ENCODE data around the gene HCN3. TPM values are rescaled to one million over a fixed set of nuclear protein-coding genes. Genes with fewer than 3 reads are reported as not detected.

HCN3 gene
- total RNA-seq, 1 experiment from 2014 or later: 5.4 TPM

DNA sequence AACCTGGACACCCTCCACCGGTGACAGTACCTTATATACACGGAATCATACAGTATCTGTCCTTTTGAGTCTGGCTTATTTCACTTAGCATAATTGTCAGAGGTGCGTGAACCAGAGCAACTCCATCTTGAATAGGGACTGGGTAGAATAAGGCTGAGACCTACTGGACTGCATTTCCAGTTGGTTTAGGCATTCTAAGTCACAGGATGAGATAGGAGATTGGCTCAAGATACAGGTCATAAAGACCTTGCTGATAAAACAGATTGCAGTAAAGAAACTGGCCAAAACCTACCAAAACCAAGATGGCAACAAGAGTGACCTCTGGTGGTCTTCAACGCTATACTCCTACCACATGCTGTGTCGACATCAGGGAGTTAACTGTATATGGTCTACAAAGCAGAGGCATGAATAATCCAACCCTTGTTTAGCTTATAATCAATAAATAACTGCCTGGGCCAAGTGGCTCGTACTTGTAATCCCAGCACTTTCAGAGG is 30.0 kb downstream of the HCN3 start:
- H3K27ac ChIP-seq (ENCODE audit: insufficient read length, low read depth, low read length): no peak overlapping the region
- H2BK5ac ChIP-seq (ENCODE audit: insufficient read length, low read length): no peak overlapping the region
- no peaks in the 10 kb centered on the region for H3K27me3 ChIP-seq (ENCODE audit: insufficient read depth, low read length)
- peaks cover 3% of the 10 kb centered on the region; the same call in 1 of the 2 replicates for H3K4me1 ChIP-seq (ENCODE audit: insufficient read depth, low read length)
- H4K8ac ChIP-seq (replicated peaks; ENCODE audit: insufficient read length, low read depth, low read length): no peak overlapping the region
- H3K18ac ChIP-seq (ENCODE audit: insufficient read length, low read depth, low read length): no peak overlapping the region
- Mint-ChIP-seq H3K27me3 (ENCODE audit: low read depth) (no peaks in the 10 kb centered on the region), H3K4me3 (peak overlapping the region; percentile 95 to 98; a peak in 3 of 5 replicates), H3K27ac (peak overlapping the region in 2 of 3 experiments; percentile 12 to 99; a peak in 5 of 7 replicates), H3K36me3 (ENCODE audit: insufficient read depth in 1 of 3, low read depth in 3 of 3) (peaks cover 20 to 24% (median 22%) of the 10 kb centered on the region in 3 experiments; a peak in 6 of 7 replicates), H3K4me1 (peaks cover 13 to 24% of the 10 kb centered on the region in 2 experiments), H3K9me3 (no peaks in the 10 kb centered on the region)
- H3K56ac ChIP-seq (ENCODE audit: insufficient read length, low read depth, low read length): no peak overlapping the region
- no CpG with 5 or more reads among the region's 6 CpGs for WGBS (ENCODE audit: extremely low coverage, insufficient read length, low lambda C conversion rate)
- H3K79me1 ChIP-seq (ENCODE audit: insufficient read depth, low read depth, low read length, poor library complexity, severe bottlenecking): peaks cover 5% of the 10 kb centered on the region
- peaks cover 10% of the 10 kb centered on the region for H3K23me2 ChIP-seq (ENCODE audit: insufficient read length, low read depth, low read length, poor library complexity, severe bottlenecking)
- H4K5ac ChIP-seq (ENCODE audit: insufficient read length, low read depth, low read length): no peak overlapping the region
- H3K9me3 ChIP-seq (ENCODE audit: control insufficient read depth, low read depth, low read length): no peaks in the 10 kb centered on the region
- no peak overlapping the region for H3K4ac ChIP-seq (ENCODE audit: low read depth, low read length)
- H2BK120ac ChIP-seq (ENCODE audit: low read depth, low read length, poor library complexity, severe bottlenecking): no peak overlapping the region
- TF ChIP-seq, protein P1, sequence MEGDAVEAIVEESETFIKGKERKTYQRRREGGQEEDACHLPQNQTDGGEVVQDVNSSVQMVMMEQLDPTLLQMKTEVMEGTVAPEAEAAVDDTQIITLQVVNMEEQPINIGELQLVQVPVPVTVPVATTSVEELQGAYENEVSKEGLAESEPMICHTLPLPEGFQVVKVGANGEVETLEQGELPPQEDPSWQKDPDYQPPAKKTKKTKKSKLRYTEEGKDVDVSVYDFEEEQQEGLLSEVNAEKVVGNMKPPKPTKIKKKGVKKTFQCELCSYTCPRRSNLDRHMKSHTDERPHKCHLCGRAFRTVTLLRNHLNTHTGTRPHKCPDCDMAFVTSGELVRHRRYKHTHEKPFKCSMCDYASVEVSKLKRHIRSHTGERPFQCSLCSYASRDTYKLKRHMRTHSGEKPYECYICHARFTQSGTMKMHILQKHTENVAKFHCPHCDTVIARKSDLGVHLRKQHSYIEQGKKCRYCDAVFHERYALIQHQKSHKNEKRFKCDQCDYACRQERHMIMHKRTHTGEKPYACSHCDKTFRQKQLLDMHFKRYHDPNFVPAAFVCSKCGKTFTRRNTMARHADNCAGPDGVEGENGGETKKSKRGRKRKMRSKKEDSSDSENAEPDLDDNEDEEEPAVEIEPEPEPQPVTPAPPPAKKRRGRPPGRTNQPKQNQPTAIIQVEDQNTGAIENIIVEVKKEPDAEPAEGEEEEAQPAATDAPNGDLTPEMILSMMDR (conservative IDR thresholded peaks at IDR 0.05): peak; percentile 76
- no peak overlapping the region for H3K14ac ChIP-seq (ENCODE audit: insufficient read depth, low read length)
- H3K23ac ChIP-seq (ENCODE audit: insufficient read length, low read depth, low read length): no peak overlapping the region
- no peak overlapping the region for H3K9ac ChIP-seq (ENCODE audit: extremely low read depth, insufficient read length, low read length)
- H2BK20ac ChIP-seq (ENCODE audit: low read depth, low read length, poor library complexity, severe bottlenecking): no peak overlapping the region
- H3K79me2 ChIP-seq (ENCODE audit: insufficient read depth, low read length): peaks cover 9% of the 10 kb centered on the region; the same call in 1 of the 2 replicates
- no peak overlapping the region for H4K91ac ChIP-seq (ENCODE audit: insufficient read length, low read depth, low read length)
- no peak overlapping the region for H3T11ph ChIP-seq (ENCODE audit: low read length)
- no peak overlapping the region for H2AK5ac ChIP-seq (ENCODE audit: insufficient read length, low read length)
- H2AFZ ChIP-seq (ENCODE audit: low read length): no peak overlapping the region
- peak; percentile 61 for DNase-seq
- H4K20me1 ChIP-seq (ENCODE audit: control insufficient read depth, insufficient read depth, insufficient read length): no peaks in the 10 kb centered on the region
- H2BK12ac ChIP-seq (ENCODE audit: insufficient read length, low read depth, low read length): no peak overlapping the region
- no peak overlapping the region for H2BK15ac ChIP-seq (ENCODE audit: low read depth, low read length)
- no peak overlapping the region for H3K4me2 ChIP-seq (ENCODE audit: insufficient read depth, insufficient read length, low read length)

Data from H9 (cell line).